Fibroblast of mammary gland (primary cell): ENCODE measurements around the gene GLI1.

Experiments
- DNase-seq: peaks from one replicate; pipeline ENCODE4 v3.0.0-alpha.2; 2010; ENCODE audit warnings: low read depth
- H3K4me3 ChIP-seq: 2 replicates; pipeline ENCODE4 v1.5.1; 2011; ENCODE audit warnings: low read depth, mild to moderate bottlenecking, low read length, moderate library complexity; ENCODE audit not compliant: control insufficient read depth
- TF ChIP-seq, protein P1 (sequence below): conservative IDR thresholded peaks from 2 replicates; pipeline ENCODE4 v1.5.1; 2011; ENCODE audit warnings: low read depth, low read length, inconsistent platforms; ENCODE audit not compliant: control insufficient read depth, insufficient read depth

Gene GLI1

DNA sequence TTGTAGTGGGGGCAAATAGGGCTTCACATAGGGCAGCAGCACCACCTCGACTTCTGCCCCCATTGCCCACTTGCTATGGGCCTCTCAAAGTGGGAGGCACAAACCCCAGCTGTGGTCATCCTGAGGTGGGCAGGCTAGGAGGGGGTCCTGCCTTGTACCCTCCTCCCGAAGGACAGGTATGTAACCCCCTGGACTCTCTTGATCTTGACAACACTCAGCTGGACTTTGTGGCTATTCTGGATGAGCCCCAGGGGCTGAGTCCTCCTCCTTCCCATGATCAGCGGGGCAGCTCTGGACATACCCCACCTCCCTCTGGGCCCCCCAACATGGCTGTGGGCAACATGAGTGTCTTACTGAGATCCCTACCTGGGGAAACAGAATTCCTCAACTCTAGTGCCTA, 12.1 kb downstream of the GLI1 start:
- H3K4me3 ChIP-seq, result no peak overlapping the region
- TF ChIP-seq, protein P1, sequence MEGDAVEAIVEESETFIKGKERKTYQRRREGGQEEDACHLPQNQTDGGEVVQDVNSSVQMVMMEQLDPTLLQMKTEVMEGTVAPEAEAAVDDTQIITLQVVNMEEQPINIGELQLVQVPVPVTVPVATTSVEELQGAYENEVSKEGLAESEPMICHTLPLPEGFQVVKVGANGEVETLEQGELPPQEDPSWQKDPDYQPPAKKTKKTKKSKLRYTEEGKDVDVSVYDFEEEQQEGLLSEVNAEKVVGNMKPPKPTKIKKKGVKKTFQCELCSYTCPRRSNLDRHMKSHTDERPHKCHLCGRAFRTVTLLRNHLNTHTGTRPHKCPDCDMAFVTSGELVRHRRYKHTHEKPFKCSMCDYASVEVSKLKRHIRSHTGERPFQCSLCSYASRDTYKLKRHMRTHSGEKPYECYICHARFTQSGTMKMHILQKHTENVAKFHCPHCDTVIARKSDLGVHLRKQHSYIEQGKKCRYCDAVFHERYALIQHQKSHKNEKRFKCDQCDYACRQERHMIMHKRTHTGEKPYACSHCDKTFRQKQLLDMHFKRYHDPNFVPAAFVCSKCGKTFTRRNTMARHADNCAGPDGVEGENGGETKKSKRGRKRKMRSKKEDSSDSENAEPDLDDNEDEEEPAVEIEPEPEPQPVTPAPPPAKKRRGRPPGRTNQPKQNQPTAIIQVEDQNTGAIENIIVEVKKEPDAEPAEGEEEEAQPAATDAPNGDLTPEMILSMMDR, result no peak
- DNase-seq, result no peak

DNA sequence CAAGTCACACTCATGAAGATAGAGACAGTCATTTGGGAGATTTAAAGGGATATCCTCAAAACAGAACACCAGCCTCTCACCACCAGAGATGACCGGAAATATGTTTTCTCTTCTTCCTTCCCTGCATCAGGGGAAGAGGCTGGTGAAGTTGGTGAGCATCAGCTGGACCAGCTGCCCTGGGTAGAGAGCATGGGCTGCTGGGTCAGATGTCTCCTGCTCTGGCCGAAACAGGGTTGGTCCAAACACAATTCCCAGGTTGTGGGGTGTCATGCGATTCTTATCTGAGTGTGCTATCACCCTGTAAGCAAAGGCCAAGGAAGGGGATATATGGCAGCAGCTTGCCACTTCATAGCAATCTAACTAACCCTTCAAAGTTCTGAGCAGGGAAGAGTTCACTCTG, 12.8 kb downstream of the GLI1 start:
- no peak overlapping the region for H3K4me3 ChIP-seq

DNA sequence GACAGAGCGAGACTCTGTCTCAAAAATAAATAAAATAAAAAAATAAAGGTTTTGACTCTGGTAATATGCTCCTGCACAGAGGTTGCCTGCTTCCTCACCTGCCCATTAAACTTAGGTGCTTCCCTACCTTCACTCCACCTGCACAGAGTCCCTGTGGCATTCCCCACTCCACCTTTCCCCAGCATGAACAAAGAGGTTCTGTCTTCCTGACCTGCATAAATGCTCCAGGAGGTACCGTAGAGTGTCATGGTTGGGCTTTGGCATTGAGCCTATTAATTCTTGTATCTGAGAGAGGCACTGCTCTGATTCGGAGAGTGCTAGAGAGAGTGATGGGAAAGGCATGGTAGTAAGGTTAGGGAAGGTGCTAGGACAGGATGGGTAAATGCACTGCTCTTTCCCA, 13.8 kb downstream of the GLI1 start:
- H3K4me3 ChIP-seq, result no peak overlapping the region
- no peak for DNase-seq
- TF ChIP-seq, protein P1, result no peak

More for the DNA sequence above, 12.8 kb downstream of the GLI1 start:
- no peak for DNase-seq
- TF ChIP-seq, protein P1, result no peak

DNA sequence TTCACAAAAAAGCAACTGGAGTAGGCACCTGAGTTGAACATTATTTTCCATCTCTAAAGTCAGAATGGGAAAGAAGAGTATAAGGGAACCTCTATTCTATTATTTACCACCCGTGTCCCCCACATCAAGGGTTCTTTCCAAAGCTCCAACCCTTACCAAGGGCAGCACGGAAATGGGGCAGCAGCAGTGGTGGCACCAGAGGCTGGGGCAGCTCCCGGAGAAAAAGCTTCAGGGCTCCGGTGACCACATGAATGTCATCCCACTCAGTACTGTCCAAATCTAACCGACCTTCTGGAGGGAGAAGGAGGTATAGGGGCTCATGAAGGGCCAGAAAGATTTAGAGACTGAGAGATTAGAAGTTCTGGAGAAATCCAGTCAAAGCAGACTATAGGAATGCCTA, 14.3 kb downstream of the GLI1 start:
- TF ChIP-seq, protein P1, result no peak
- no peak for DNase-seq
- H3K4me3 ChIP-seq, result no peak overlapping the region

DNA sequence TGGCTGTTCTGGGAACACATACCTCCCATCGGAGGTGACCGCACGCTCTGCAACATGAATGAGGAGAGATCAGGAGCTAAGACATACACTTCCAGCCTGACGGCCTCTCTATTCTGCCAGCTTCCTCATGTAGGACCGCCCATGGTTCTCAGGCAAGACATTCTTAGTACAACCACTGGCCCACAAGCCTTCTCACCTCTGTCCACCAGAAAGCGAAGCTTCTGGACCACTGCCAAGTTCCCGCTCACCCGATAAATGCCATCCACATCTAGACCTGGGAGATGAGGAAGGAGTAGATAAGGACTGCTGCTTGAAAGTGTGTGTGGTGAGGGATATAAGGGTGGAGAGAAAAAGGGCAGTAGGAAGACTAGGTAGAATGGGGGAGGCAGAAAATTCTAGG, 14.8 kb downstream of the GLI1 start:
- H3K4me3 ChIP-seq, result no peak overlapping the region

DNA sequence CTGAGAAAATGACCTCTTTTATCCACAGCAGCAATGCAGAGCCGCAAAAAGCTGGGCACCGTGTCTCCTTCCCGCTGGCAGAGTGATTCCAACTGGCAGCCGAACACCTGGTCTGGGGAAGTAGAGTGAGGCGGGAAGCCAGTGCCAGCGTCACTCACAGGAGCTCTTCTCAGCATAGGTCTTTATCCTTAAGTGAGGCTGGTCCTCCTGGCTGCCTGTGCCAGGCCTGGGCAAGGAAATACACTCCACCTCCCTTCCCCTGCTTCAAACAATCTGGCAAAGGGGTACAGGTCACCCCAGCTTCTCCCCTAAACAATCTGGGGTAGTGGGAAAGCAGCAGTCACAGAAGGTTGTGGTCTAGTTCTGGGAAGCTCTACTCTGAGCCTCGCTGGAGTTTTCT, 15.3 kb downstream of the GLI1 start:
- TF ChIP-seq, protein P1, result no peak
- no peak for DNase-seq
- no peak overlapping the region for H3K4me3 ChIP-seq

More for the DNA sequence above, 14.8 kb downstream of the GLI1 start:
- TF ChIP-seq, protein P1, result no peak
- no peak for DNase-seq

DNA sequence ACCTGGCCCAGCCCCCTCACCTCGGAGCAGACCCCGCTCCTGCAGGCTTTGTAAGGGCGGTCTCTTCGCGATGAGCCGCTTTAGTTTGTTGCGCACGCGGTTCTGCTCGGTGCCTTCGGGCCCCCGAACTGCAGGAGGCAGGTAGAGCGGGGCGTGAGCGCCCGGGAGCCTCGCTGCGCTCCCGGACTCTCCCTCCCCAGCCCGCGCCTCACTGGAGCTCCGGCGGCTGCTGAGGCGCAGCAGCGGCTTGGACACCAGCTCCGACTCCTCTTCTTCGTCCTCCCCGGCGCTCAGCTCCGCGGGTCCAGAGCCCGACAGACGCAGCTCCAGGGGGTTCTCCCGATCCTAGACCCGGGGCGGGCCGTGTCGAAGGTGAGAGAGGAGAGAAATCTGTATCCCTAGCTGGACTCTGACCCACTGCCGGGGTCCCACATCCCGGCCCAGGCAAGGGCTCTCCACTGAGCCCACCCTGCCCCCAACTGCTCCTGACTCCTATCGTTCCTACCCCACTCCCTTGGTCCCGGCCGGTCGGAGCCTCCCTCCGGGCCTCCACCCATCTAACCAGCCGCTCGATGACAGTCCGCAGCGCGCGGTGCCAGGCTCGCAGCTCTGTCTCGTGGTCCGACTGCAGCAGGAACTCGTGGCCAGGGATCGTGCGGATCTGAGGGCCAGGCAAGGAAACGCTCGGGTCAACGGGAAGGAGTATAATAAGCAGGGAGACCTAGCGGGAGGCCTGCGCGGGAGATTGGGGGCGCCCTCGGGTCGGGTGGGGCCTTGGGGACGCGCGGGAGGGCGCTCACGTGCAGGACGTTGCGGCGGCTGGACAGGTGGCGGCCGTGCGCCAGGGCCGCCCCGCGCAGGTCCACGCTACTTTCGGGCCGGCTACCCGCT, 15.9 kb downstream of the GLI1 start:
- H3K4me3 ChIP-seq, result no peak overlapping the region
- TF ChIP-seq, protein P1, result no peak
- peak; percentile 21 for DNase-seq
